Glomerular visceral epithelial cell (primary cell): Measurements from ENCODE around the gene ALG3.
A peak's percentile ranks its signal among the peaks of the same experiment; 100 is the strongest.

ENCODE experiments used
- DNase-seq: peaks from one replicate; pipeline ENCODE4 v3.0.0-alpha.2; 2016; ENCODE audit errors: extremely low spot score

The ALG3 gene

DNA sequence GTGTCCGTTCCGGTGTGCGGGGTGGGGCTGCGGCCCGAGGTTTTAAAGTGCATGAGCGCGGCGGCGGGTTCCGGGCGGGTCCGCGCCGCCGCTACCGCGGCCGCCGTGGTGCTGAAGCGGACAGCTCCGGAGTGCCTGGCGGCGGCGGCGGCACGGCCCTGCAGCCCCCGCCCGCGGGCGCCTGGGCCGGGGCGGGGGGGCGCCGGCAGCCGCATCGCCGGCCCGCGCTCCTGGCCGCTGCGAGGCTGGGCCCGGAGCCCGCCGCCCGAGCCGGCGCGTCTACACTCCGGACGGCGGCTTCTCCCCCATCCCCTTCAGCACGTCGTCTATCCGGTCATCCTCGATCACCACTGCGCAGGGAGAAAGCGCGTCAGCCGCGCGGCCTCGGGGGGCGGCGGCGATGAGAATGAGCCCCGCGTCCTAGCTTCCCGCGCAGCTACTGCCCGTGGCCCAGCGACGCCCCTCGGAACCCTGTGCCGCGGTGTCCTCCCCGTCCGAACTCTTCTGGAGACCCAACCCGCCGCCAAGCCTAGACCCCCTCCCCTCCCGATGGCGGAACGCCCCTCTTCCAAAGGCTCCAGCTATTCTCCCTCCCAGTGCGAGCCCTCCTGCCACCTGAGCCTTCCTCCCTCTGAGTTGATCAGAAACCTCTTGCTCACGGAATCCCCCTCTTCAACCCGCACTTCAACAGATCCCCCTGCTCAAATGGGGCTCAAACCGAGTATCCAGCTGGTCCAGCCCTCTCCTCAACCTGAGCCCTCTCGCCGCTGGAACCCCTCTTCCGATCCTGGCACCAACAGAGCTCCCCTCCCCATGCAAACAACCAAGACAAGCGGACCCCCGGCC is 11.3 kb upstream of the ALG3 start:
- DNase-seq, result peak; percentile 29

DNA sequence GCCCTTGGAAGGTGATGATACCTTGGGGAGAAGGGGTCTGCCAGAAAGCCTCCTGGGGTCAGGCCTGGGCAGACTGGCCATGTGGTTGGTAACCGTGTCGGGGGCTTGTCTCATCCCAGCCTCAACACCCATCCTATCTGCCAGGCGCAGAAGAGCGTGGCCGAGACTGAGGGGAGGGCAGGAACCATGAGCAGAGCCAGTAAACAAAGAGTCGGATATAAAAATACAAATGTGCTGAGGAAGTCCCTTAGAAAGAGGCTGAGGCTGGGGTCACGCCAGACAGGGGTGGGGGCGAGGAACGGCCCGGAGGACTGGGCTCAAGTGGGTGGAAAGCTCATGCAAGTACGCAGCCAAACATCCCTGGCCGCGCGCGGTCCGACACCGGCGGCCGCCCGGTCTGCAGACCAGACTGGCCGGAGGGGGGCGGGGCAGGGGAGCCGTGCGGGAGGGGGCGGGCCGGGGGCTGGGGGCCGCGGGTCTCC is 10.7 kb upstream of the ALG3 start:
- no peak for DNase-seq

DNA sequence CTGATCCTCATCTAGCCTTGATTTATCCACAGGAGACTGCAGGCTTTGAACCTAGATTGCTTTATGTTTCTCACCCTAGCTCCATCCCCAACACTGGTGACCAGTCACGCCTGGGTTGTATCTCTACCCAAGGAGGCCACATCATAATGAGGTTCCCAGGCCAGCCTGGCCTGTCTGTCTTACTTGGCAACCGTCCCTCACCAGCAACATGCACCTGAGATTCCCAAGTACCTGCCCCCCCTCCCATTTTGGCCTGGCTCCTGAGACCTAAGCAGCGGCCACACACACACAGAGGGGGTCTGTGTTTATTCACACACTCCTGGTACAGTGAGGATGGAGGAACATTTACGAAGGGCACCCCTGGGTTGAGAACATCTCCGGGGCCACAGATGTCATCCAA is 10.2 kb upstream of the ALG3 start:
- DNase-seq, result no peak

DNA sequence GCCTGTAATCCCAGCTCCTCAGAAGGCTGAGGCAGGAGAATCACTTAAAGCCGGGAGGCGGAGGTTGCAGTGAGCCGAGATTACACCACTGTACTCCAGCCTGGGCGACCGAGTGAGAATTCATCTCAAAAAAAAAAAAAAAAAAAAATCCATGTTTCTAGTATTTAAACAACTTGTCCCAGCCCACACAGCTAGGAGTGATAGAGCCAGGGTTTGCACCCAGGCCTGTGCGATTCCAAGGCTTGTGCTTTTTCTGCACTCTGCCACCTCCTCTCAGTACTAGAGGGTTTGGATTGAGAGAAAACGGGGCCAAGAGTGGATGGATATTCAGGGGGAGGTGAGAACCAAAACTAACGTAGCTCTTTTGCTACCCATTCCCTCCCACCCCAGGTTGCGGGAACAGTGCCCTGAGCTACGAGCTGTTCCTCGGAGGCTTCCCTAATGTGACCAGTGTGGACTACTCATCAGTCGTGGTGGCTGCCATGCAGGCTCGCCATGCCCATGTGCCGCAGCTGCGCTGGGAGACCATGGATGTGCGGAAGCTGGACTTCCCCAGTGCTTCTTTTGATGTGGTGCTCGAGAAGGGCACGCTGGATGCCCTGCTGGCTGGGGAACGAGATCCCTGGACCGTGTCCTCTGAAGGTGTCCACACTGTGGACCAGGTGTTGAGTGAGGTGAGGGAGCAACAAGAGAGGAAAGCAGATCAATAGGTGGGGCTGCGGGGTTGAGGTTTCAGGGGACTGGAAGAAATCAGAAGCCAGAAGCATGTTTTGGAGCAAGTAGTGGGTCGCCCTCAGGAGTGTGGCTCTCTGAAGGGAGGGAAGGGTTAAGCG is 8.5 kb upstream of the ALG3 start:
- DNase-seq, result no peak

DNA sequence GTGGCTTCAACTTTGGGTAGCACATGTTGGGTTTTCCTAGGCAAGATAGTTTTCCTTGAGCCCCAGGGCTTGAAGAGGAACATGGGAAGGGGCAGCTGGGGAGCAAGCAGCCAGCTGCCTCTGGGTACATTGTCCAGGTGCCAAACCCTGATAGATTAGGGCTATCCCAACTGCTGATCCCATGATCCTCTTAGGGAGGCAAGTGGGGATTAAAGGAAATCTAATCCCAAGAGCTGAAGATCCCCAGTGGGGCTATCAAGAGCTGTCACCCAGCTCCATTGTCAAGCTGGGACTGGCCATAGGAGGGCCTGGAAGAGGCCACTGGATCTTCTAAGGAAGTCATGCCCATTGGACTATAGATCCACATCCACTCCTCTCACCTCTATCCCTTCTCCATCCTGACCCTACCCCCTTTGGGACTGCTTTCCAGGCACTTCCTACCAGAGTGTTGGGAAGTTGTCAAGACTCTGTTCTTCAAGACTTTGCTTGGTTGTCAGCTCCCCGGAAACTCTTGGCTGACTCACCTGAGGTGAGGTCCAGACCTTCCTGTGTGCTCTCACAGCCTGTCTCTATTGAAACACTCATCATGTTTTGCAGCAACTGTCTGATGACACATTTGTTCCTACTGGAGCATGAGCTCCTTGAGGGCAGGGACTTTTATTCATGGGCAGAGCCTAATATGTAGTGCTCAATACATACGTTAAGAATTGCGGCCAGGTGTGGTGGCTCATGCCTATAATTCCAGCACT is 6.7 kb upstream of the ALG3 start:
- DNase-seq, result no peak

DNA sequence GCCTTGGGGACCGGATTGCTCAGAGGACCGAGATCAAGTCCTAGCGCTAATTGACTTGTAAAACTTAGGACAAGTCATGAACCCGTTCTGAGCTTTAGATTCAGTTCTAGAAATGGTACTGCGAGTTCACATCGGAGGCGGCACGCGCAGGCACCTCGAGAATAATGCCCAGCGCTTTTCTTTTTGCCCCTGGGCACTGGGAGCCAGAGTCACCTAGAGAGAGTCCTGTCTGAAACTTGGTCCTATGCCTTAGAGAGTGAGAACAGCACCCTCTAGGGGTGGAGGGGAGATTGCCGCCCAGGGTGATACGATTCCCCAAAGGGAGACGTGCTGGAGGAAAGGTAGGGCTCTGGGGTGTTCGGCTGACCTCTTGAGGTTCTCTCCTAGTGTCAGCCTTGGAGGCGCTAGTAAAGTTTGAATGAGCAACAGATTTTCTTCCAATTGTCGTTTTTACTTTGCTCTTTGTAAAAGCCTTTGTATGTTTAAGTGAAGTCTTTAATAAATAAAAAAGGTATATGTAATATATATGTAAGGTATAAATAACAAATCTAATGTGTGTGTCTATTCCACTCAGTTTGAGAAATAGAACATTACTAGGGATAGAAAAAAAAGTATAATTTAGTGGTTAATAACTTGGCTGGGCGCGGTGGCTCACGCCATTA is 1.5 kb upstream of the ALG3 start:
- peak; percentile 89 for DNase-seq

DNA sequence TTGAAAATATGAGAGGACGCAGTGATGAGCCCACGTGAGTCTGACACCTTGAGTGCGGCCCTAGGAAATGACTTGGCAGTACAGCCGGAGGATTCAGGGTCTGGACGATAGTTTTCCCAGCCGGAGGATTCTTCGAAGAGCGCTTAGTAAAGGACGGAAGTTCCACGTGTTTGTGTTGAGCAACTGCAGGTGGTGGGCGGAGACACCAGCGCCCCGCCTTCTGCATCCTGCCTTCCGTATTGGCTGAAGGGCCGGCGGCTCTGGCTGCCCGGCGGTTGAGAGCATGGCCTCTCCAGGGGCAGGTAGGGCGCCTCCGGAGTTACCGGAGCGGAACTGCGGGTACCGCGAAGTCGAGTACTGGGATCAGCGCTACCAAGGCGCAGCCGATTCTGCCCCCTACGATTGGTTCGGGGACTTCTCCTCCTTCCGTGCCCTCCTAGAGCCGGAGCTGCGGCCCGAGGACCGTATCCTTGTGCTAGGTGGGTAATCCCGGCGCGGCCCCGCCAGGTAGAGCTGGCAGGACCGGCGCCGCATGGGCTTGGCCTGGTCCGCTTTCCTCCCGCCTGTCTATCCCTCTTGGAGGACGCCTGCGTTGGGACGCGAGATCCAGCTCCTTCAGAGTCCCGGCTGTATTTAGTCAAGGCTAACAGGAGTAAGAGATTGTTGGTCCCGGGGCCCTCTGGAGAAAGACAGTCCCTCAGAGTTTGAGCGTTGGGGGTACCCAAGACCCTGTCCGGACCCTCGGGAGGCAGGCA is 827 bp upstream of the ALG3 start, which contains the start of gene EEF1AKMT4:
Gene EEF1AKMT4, plus strand, starts transcription at position 261 of the 755 bp plus-strand sequence. Its CDS starts 23 bp downstream, at position 284.
- DNase-seq, result peak; percentile 95

DNA sequence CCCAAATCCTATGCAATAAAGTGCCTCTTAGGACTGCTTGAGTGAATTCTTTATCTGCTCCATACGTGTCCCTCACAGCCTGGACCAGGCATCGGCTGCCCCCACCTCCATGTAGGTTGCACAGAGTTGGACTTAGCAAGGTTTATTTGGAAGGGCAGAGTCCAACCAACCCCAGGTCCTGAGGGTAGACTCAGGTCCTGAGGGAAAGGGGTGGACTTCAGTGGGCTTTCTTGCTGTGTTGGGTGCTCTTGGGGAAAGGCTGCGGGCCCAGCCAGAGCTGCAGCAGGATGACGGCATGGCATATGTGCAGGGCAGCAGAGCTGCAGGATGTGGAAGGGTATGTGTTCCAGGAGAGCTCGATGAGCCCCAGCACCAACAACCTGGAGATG is 6.5 kb downstream of the ALG3 start:
- no peak for DNase-seq

DNA sequence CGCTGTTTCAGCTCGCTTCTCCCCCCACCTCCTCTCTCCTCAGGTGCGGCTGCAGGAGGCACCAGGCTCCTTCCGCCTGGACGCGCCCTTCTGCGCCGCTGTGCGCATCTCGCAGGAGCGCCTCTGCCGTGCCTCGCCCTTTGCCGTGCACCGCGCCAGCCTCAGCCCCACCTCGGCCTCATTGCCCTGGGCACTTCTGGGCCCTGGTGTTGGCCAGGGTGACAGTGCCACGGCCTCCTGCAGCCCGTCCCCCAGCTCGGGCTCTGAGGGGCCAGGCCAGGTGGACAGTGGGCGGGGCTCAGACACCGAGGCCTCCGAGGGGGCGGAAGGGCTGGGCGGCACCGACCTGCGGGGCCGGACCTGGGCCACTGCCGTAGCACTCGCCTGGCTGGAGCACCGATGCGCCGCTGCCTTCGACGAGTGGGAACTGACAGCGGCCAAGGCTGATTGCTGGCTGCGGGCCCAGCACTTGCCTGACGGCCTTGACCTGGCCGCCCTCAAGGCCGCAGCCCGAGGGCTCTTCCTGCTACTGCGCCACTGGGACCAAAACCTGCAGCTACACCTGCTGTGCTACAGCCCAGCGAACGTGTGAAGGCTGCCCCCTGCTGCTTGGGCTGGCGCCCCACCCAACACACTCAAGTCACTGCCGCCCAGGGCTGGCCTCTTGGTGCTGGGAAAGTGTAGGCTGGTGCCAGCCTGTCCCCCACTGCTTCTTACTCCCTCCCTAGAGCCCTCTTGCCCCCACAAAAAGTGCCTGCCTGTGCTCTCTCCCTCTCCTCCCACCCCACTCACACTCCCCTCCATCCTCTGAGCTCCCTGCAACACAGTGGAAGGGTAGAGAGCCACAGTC is 7.1 kb downstream of the ALG3 start:
- DNase-seq, result no peak

DNA sequence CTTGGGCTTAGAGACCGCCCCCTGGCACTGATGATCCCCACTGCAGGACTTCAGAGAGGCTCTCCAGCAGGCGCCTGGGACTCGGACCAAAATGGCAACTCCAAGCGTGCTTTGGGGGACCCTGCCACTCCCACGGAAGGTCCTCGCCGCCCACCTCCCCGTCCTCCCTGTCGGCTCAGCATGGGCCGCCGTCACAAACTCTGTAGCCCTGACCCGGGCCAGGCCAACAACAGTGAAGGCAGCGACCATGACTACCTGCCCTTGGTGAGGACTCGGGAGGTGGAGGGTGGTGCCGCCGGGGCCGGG is 7.7 kb downstream of the ALG3 start:
- DNase-seq, result no peak

DNA sequence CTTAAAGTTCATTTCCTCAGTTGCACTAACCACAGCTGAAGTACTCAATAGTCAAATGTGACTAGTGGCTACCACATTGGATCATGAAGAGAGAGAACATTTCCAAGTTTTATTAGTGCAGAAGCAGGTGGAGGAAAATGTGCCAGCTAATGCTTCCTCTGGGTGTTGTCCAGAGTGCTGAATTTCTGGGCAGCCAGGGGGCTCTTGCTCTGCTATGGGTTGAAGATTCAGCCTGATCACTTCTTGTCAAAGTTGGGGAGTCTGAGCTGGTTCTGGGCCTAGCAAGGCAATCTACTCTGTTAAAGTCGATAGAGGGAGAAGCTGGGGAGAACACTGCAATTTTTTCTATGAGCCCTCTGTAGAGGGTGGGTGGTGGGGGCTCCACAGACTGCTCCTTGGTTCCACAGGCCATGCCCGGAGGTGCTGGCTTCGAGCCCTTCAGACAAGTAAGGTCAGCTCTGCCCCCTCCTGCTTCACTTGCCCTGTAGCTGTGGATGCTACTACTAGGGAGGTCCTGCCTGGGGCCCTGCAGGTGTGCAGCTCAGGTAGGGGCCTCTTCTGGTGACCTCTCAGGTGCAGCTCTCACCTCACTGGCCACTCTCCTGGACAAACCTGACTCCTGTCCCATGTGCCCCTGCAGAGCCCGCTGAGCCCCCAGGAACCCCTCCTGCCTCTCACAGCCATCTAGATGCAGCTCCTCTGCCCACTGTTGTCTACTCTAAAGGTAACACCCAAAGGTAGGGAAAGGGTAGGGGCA is 8.2 kb downstream of the ALG3 start:
- no peak for DNase-seq

DNA sequence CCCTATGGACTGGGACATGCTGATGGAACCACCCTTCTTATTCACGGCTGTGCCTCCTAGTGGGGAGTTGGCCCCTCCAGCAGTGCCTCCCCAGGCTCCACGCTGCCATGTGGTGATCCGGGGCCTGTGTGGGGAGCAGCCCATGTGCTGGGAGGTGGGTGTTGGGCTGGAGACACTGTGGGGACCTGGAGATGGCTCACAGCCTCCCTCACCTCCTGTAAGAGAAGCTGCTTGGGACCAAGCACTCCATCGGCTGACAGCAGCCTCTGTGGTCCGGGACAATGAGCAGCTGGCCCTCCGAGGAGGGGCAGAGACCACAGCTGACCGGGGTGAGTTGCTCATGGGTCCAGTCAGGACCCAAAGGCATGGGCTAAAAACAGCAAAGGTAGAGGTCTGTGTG is 9.1 kb downstream of the ALG3 start:
- DNase-seq, result no peak

DNA sequence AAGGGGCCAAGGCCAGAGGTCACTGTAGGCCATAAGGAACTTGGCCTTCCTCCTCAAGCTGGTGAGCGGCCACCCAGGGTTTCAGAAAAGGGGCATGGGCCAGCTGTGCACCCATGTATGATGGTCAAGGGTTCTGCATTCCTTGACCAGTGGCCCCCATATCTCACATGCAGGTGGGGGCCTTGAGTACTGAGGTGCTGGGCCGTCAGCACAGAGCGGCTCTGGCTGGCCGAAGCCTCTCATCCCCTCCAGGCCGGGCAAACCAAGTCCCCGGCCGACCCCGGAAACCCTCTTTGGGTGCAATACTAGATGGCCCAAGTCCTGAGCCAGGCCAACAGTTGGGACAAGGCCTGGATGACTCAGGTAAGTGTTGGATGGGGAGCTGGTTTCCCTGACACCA is 9.5 kb downstream of the ALG3 start:
- no peak for DNase-seq

DNA sequence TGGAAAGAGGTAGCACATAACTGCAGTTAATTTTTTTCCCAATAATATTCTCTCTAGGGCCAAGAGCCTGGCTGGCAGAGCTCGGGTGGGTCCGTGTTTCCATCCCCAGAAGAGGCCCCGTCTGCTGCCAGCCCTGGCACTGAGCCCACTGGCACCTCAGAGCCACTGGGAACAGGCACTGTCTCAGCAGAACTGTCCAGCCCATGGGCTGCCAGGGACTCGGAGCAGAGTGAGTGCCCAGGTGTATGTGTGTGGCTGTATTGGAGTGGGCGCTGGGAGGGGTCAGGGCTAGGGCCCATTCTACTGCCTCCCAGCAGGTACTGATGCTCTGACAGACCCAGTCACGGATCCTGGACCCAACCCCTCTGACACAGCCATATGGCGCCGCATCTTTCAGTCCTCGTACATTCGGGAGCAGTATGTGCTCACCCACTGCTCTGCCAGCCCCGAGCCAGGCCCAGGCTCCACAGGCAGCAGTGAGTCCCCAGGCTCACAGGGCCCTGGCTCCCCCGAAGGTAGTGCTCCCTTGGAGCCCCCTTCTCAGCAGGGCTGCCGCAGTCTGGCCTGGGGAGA is 10.4 kb downstream of the ALG3 start:
- no peak for DNase-seq

DNA sequence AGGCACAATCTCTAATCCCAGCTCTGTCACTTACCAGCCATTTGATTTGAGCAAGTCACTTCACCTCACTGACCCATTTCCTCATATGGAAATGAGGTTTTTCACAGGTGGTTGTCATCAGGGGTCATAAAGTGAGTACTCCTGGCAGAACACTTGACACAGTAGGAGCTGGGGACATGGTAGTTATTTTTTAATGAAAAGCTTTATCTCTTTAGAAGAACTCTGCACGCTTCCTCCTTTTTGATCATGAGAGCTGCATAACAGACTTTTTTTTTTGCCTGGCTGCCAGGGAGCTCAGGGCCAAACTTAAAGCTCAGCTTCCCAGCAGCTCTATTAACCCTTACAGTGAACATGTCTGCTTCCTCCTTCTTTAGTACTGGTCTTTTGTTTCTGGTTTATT is 11.0 kb downstream of the ALG3 start:
- DNase-seq, result no peak

DNA sequence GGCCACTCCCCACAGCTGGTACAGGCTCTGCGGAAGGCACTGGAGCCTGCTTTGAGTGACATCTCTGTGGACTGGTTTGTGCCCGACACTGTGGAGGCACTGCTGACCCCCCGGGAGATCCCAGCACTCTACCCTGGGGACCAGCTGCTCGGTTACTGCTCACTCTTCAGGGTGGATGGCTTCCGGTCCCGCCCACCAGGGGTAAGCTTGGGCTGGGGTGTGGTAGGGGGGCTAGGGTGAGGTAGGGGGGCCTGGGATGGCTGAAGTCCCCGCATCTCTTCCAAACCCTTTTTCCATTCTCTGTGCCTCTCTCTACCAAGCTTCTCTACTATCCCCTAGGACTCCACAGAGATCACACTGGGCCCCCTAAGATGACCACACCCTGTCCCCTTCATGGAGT is 11.6 kb downstream of the ALG3 start:
- no peak for DNase-seq

DNA sequence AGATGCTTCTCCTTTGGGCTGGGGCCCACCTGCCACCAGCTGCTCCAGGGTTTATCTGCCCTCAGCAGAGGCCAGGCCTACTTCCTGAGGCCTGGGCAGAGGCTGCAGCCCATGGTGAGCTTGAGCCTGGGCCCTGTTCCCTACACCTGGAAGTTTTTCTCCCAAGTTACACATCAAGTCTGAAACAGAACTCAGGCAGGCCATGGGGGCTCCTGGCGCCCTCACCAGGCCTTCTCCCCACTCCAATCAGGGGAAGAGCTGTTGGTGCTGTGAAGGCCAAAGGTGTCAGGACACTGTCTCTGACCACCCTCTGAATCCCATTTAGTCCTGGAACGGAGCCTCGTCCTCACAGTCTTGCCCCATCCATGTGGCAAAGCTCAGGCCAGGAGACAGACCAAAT is 12.1 kb downstream of the ALG3 start:
- no peak for DNase-seq

DNA sequence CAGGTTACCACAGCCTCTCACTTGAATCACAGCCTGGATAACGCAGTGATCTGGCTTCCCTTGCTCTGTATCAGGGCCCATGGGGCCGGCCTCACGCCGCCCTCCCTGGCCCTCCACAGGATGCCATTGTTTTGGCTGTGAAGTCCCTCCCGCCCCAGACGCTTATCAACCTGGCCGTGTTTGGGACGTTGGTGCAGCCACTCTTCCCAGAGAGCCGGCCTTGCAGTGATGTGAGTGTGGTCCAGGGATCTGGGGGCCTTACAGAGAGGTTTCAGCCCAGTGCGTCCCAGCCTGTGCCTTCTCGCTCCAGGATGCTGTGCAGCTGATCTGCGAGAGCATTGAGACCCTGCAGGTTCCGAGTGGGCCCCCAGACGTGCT is 12.7 kb downstream of the ALG3 start:
- no peak for DNase-seq

DNA sequence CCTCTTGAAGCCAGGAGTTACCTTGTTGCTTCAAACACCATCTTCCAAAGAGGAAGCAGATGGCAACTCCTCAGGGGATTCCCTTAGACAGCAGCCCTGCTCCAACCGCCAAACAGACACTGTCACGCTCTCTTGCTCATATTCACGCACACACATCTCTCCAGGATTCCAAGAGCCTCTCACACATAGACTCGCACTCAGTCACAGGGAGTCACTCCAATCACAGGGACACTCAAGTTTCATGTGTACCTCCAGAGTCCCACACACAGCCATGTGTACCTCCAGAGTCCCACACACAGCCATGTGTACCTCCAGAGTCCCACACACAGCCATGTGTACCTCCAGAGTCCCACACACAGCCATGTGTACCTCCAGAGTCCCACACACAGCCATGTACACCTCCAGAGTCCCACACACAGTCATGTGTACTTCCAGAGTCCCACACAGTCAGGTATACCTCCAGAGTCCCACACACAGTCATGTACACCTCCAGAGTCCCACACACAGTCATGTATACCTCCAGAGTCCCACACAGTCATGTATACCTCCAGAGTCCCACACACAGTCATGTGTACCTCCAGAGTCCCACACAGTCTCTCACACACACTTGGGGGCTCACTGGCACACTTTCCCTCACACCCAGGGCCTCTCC is 13.3 kb downstream of the ALG3 start:
- DNase-seq, result no peak
